22Rv1 (cell line): ENCODE results near the gene HDDC2.

Experiments used
- ZFX ChIP-seq: fragments of 450-650 bp; IDR thresholded peaks from 2 replicates; pipeline ENCODE4 v1.6.1; 2017; ENCODE audit warnings: antibody characterized with exemption, borderline replicate concordance
- TF ChIP-seq, protein P1 (sequence below): fragments of 450-650 bp; IDR thresholded peaks from 2 replicates; pipeline ENCODE4 v1.5.1; 2017; ENCODE audit warnings: mild to moderate bottlenecking

DNA sequence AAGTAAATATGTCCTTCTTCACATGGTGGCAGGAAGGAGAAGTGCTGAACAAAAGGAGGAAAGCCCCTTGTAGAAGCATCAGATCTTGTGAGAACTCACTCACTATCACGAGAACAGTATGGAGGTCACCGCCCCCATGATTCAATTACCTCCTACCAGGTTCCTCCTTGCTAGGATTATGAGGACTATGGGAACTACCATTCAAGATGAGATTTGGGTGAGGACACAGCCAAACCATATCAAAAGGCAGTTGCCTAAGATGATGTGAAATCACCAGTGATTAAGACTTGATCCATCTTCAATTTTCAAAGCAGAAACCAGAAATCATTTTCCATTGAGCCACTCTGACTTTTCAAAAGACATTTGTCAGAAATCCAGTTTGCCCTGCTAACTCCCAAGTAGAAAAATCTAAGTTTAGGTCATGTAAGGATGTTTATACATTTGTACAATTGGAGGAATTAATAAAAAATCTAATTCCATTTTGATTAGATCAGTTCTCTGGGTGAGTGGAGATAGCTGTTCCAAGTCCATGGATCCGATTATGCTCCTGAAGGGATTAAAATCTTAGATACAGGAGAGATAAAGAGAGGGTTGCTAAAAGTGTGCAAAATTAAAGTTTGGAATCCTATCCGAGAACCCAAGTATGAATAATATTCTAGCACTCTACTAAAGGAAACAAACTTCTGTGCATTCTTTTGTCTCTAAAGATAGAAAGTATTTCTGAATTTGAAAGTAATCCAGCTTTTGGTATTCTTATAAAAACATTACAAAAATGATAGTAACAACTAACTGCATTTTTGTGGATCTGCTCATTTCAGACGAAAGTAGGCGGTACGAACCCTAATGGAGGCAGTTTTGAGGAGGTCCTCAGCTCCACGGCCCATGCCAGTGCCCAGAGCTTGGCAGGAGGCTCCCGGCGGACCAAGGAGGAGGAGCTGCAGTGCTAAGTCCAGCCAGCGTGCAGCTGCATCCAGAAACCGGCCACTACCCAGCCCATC, 39.5 kb downstream of the HDDC2 start:
- TF ChIP-seq, protein P1, sequence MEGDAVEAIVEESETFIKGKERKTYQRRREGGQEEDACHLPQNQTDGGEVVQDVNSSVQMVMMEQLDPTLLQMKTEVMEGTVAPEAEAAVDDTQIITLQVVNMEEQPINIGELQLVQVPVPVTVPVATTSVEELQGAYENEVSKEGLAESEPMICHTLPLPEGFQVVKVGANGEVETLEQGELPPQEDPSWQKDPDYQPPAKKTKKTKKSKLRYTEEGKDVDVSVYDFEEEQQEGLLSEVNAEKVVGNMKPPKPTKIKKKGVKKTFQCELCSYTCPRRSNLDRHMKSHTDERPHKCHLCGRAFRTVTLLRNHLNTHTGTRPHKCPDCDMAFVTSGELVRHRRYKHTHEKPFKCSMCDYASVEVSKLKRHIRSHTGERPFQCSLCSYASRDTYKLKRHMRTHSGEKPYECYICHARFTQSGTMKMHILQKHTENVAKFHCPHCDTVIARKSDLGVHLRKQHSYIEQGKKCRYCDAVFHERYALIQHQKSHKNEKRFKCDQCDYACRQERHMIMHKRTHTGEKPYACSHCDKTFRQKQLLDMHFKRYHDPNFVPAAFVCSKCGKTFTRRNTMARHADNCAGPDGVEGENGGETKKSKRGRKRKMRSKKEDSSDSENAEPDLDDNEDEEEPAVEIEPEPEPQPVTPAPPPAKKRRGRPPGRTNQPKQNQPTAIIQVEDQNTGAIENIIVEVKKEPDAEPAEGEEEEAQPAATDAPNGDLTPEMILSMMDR, result no peak
- no peak for TF ChIP-seq ZFX
